GM19238 (cell line): ENCODE measurements around the gene RBMS3.
"Not testable (repeated sequence)": the region's sequence is repeated elsewhere in the genome, so short reads cannot be mapped to it uniquely, and the experiment has no call there.

Experiments used
- DNase-seq: peaks from one replicate; pipeline ENCODE4 v3.0.0; 2011; ENCODE audit warnings: low spot score; ENCODE audit not compliant: insufficient read length

Gene RBMS3

DNA sequence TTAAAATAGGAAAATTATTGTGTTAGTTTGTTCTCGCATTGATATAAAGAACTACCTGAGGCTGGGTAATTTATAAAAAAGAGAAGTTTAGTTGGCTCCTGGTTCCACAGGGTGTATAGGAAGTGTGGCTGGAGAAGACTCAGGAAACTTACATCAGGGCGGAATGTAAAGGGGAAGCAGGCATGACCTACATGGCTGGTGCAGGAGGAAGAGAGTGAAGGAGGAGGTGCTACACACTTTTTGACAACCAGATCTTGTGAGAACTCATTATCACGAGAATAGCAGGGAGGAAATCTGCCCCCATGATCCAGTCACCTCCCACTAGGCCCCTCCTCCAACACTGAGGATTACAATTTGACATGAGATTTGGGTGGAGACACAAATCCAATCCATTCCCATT lies 490.7 kb downstream of the RBMS3 start:
- no peak for DNase-seq

- DNase-seq = no peak
Measured at GRCh38 chr3:29772436-29772835, 491.6 kb downstream of the RBMS3 start.

DNA sequence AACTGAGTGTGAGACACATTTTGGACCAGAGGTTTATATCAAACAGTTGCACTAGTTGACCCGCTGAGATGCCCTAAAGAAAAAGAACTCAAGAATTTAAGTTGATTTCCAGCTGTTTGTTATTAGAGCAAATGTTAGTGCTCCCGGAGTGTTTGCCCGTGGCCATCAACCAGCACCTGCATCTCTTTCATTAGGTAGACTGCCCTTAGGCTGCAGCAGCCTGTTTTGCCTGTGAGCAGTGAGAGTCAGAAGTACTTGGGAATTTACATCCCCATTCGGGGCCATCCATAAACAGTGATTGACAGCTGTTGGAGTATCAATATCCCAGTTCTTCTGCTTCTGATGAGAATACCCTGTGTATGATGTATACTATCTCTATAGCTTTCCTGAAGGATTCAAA lies 492.6 kb downstream of the RBMS3 start:
- no peak for DNase-seq

- no peak for DNase-seq
Measured at GRCh38 chr3:29775340-29775739, 494.5 kb downstream of the RBMS3 start.

DNA sequence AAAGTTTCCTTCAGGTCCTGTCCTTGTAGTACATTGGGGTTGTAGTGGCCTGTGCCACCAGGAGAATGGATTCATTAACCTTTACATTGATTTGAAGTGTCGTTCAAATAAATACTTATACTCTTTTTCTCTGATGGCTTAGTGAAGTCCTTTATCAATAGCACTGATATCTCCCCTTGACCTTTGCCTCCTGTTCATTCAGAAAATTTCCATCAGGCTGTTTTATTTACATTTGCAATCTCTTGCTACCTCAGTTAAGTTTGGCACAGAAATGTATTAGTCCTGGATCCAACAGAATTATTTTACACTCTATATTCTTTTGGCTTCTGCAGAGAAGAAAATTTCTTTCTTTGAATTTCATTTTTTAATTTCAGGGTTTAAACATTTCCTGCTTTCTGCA lies 497.0 kb downstream of the RBMS3 start:
- DNase-seq = no peak

- no peak for DNase-seq
Measured at GRCh38 chr3:29789686-29790085, 508.8 kb downstream of the RBMS3 start.

DNA sequence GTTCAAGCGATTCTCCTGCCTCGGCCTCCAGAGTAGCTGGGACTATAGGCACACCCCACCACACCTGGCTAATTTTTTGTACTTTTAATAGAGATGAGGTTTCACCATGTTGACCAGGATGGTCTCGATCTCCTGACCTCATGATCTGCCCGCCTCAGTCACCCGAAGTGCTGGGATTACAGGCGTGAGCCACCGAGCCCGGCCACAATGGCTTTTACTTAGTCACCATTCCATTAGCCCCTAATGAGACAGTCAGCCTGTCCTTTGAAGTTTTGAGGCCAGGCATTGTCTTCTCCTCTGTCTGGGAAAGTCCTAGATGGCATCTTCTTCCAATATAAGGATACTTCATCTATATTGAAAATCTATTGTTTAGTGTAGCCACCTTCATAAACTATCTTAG lies 515.9 kb downstream of the RBMS3 start:
- no peak for DNase-seq

- DNase-seq = no peak
Measured at GRCh38 chr3:29802057-29802456, 521.2 kb downstream of the RBMS3 start.

DNA sequence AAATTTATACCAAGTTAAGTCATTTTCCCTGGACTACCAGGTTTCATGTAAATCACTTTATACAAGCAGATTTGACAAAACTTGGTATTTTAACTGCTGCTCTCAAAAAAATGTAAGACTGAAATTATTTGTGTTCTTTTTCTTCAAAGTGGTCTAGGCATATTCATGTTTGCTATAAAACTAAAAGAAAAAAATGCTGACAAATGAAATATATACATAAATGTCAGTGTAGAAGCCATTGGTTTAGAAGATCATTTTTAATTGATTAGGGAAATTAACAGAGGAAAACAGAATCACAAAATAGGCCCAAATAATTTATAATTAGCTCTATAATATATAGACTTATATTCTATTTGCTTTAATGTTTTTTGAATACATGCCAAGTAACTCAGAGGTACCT lies 523.2 kb downstream of the RBMS3 start:
- DNase-seq = no peak

- no peak for DNase-seq
Measured at GRCh38 chr3:29805757-29806156, 524.9 kb downstream of the RBMS3 start.

DNA sequence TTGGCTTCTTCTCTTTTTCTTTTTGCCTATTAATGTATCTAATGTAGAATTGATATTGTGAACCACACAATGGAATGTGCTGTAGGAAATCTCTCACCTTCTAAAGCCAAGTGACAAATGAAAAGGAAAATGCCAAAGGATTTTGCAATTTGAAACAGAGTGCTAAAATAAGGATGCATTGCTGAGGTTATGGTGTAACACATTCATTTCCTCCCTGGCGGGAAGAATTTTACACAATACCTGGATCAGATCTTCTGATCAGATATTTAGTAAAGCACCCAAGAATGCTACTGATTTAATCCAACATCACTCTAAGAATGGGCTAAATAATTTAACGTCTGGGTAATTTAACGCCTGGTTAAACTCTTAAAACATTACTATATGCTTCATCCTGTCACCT lies 527.5 kb downstream of the RBMS3 start:
- DNase-seq = not testable (repeated sequence)

- no peak for DNase-seq
Measured at GRCh38 chr3:29822071-29822470, 541.2 kb downstream of the RBMS3 start.

GRCh38 chr3:29823233-29823632 lies 542.4 kb downstream of the RBMS3 start:
- DNase-seq = no peak

DNA sequence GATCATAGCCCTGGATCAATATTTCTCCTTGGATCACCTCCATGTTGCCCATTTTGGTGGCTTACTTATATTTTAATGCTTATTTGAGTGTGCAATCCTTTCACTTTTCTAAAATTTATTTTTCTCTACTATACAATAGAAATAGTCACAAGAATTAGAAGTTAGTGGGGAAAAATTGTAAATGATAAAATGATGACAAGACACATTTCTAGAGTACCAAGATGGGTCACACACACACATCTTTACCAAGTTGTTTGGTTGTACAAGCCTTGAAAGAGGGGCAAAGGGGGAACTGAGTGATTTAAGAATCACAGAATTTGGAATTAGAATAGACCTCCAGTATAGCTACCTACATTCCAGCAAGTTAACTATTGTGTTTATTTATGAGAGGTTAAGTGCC lies 545.8 kb downstream of the RBMS3 start:
- no peak for DNase-seq

GRCh38 chr3:29827756-29828155 lies 546.9 kb downstream of the RBMS3 start:
- no peak for DNase-seq

DNA sequence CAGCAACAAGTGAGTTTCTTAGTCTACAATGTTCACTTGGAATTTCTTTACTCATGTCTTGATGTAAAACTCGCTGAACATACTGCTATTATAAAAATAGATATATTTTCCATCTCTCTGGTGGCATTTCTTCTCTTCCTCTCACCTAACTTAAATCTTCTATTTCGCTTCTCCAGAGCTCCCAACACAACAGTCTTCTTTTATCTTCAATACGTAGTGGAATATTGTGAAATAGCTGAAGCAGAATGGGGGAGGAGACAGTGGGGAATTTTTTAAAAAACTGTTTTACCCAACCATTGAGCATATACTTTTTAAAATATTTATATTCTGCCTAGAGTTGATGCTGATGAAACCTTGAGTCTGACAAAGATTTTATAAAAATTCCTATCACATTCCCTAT lies 548.5 kb downstream of the RBMS3 start:
- no peak for DNase-seq

- DNase-seq = no peak
Measured at GRCh38 chr3:29850641-29851040, 569.8 kb downstream of the RBMS3 start.

- DNase-seq = no peak
Measured at GRCh38 chr3:29852767-29853166, 571.9 kb downstream of the RBMS3 start.

DNA sequence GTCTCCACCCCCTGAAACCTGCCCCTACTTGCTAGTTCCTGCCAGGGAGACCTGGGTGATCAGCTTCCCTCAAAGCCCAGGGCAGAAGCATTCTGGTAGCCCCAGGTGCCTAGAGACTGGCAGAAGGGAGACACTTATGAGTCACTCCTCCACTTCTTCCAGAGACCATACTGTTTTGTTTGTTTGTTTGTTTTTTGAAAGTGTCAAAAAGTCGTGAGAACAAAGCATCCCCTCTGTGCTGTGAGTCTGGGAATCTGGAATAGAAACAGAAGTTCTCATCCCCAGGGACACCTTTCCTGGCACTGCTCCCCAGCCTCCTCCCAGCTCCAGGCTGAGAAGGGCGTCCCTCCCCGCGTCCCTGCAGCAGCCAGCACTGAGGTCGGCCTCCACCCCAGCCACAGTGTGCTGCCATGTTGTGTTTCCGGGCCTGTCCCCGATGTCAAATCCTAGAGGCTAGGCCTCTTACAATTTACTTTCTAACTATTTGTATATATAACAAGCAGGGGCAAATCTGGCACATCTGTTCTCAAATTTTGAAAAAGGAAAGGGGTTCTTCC lies 573.0 kb downstream of the RBMS3 start:
- DNase-seq = no peak

GRCh38 chr3:29854821-29855220 lies 574.0 kb downstream of the RBMS3 start:
- no peak for DNase-seq

DNA sequence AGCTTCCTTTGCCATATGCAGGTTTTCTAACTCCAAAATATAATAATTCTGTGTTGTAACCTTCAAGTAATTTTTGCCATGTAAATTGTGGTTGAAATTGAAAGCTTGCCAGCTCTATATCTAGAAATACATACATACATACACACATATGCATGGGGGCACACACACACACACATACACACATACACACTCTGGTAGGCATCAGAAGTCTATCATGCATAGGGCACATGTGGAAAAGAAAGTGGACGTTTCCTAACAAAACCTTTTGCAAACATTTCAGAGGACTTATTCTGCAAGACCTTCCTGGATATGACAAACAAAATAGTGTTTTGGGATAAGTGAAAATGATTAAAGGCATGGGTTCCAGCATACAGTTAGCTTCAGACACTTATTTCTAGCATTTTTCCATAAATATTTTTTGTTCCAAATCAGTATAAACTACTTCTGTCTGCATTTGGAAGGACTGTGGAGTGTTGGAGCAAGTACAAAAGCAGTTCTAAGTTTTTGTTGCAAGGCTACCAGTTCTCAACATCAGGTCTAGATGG lies 578.9 kb downstream of the RBMS3 start:
- no peak for DNase-seq

DNA sequence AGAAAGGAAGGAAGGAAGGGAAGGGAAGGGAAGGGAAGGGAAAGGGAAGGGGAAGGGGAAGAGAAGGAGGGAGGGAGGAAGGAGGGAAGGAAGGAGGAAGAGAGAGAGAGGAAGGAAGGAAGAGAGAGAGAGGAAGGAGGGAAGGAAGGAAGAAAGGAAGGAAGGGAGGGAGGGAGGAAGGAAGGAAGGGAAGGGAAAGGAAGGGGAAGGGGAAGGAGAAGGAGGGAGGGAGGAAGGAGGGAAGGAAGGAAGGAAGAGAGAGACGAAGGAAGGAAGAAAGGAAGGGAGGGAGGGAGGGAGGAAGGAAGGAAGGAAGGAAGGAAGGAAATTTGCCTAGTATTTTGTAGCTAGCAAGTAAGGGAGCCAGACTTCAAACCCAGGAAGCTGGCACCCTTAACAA lies 583.9 kb downstream of the RBMS3 start:
- DNase-seq = no peak

- no peak for DNase-seq
Measured at GRCh38 chr3:29868543-29869101, 587.8 kb downstream of the RBMS3 start.

DNA sequence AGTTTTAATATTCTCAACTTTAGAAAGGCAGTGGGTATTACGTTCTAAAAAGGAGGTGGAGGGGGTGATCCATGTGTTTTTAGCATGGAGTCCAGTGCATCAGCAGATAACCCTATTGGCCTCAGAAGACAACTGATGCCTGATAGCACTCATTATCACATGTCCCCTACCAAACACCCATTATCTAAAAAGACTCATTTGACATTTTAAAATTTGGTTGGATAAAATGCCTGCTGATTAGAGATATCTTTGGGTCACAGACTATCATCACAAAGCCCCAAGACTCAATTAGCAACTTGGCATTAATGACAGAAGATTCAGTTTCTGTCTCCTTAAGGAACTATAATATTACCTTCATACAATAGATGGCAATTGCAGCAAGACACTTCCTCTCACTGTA lies 589.3 kb downstream of the RBMS3 start:
- DNase-seq = no peak
